ENCODE data around the gene PRODH2.

The PRODH2 gene

DNA sequence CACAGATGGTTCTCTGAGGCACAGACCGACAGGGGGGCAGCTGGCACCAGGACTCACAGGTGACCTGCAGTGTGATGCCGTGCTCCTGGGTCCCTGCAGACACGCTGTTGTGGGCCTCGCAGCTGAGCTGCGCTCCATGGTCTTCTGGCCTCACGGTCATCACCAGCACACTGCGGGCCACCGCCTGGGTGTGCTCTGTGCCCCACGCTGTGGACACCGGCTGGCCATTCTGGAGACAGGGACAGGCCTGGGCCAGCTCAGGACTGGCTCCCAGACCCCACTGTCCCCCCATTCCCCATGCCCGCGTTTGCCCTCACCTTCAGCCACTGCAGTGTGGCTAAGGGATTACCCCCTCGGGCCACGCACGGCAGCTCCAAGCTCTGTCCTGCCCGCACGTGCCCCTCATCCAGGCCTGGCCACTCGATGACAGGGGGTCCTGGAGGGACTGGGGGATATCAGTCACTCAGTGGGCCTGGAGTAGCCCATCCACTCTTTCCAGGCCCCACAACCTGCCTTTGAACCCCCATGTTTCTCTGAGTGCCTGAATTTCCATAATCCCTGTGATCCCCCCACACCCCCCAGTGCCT, 36.4 kb upstream of the PRODH2 start:
- no peaks in the 10 kb centered on the region for H3K27me3 ChIP-seq (ENCODE audit: insufficient read depth, low read depth, severe bottlenecking)

GRCh38 chr19:35848486-35848885, 35.8 kb upstream of the PRODH2 start:
- no peaks in the 10 kb centered on the region for H3K27me3 ChIP-seq (ENCODE audit: insufficient read depth, low read depth, severe bottlenecking)
- TF ChIP-seq, protein P1, sequence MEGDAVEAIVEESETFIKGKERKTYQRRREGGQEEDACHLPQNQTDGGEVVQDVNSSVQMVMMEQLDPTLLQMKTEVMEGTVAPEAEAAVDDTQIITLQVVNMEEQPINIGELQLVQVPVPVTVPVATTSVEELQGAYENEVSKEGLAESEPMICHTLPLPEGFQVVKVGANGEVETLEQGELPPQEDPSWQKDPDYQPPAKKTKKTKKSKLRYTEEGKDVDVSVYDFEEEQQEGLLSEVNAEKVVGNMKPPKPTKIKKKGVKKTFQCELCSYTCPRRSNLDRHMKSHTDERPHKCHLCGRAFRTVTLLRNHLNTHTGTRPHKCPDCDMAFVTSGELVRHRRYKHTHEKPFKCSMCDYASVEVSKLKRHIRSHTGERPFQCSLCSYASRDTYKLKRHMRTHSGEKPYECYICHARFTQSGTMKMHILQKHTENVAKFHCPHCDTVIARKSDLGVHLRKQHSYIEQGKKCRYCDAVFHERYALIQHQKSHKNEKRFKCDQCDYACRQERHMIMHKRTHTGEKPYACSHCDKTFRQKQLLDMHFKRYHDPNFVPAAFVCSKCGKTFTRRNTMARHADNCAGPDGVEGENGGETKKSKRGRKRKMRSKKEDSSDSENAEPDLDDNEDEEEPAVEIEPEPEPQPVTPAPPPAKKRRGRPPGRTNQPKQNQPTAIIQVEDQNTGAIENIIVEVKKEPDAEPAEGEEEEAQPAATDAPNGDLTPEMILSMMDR (IDR thresholded peaks at IDR 0.05; ENCODE audit: low read depth, low read length), result no peak
- peaks cover 4% of the 10 kb centered on the region for H3K36me3 ChIP-seq
- no peak overlapping the region for H3K4me3 ChIP-seq (ENCODE audit: low read depth, low read length)
- H3K9me3 ChIP-seq (ENCODE audit: severe bottlenecking), result no peaks in the 10 kb centered on the region
- no peak for DNase-seq
- H3K27ac ChIP-seq, result no peak overlapping the region

More for the DNA sequence above, 36.4 kb upstream of the PRODH2 start:
- no peak for DNase-seq
- no peak overlapping the region for H3K4me3 ChIP-seq (ENCODE audit: low read depth, low read length)
- no peaks in the 10 kb centered on the region; the same call in 1 of the 2 replicates for H3K36me3 ChIP-seq
- H3K9me3 ChIP-seq (ENCODE audit: severe bottlenecking), result no peaks in the 10 kb centered on the region
- H3K27ac ChIP-seq, result no peak overlapping the region
- TF ChIP-seq, protein P1 (IDR thresholded peaks at IDR 0.05; ENCODE audit: low read depth, low read length), result no peak

- peaks cover 4% of the 10 kb centered on the region for H3K36me3 ChIP-seq
- TF ChIP-seq, protein P1 (IDR thresholded peaks at IDR 0.05; ENCODE audit: low read depth, low read length), result no peak
- H3K27ac ChIP-seq, result no peak overlapping the region
- no peaks in the 10 kb centered on the region for H3K9me3 ChIP-seq (ENCODE audit: severe bottlenecking)
- H3K4me3 ChIP-seq (ENCODE audit: low read depth, low read length), result no peak overlapping the region
- no peaks in the 10 kb centered on the region for H3K27me3 ChIP-seq (ENCODE audit: insufficient read depth, low read depth, severe bottlenecking)
- no peak for DNase-seq
Observed at GRCh38 chr19:35847911-35848310, 35.3 kb upstream of the PRODH2 start.

DNA sequence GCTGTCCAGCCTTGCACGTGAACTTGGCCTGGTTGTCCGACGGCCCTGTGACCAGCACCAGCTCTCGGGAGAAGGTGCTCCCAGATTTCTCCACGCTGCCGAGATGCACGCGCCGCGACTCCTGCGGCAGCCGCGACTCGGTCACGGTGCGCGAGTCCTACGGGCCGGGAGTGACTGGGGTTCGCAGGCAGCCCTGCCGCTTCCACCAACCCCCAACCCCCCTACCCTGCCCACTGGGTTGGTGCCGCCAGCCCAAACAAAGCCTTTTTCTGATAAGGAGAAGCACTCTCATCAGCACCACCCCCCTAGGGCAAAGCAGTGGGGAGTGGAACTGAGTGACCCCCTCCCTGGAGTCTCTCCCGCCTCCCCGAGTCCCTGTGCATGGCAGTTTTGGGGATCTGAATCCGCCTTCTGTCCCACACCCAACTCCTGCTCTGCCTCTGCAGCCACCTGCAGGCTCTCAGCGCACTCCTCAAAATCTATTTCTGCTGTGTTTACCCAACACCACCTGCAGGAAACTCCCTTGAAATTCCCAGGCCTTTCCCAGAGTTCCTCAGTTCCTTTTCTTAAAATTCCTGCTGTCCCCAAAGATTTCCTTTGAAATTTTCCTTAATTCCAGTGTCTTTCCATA, 33.5 kb upstream of the PRODH2 start:
- peaks cover 4% of the 10 kb centered on the region for H3K36me3 ChIP-seq
- no peaks in the 10 kb centered on the region for H3K9me3 ChIP-seq (ENCODE audit: severe bottlenecking)
- H3K4me3 ChIP-seq (ENCODE audit: low read depth, low read length), result no peak overlapping the region
- no peak overlapping the region for H3K27ac ChIP-seq
- TF ChIP-seq, protein P1 (IDR thresholded peaks at IDR 0.05; ENCODE audit: low read depth, low read length), result no peak
- no peaks in the 10 kb centered on the region for H3K27me3 ChIP-seq (ENCODE audit: insufficient read depth, low read depth, severe bottlenecking)
- no peak for DNase-seq

DNA sequence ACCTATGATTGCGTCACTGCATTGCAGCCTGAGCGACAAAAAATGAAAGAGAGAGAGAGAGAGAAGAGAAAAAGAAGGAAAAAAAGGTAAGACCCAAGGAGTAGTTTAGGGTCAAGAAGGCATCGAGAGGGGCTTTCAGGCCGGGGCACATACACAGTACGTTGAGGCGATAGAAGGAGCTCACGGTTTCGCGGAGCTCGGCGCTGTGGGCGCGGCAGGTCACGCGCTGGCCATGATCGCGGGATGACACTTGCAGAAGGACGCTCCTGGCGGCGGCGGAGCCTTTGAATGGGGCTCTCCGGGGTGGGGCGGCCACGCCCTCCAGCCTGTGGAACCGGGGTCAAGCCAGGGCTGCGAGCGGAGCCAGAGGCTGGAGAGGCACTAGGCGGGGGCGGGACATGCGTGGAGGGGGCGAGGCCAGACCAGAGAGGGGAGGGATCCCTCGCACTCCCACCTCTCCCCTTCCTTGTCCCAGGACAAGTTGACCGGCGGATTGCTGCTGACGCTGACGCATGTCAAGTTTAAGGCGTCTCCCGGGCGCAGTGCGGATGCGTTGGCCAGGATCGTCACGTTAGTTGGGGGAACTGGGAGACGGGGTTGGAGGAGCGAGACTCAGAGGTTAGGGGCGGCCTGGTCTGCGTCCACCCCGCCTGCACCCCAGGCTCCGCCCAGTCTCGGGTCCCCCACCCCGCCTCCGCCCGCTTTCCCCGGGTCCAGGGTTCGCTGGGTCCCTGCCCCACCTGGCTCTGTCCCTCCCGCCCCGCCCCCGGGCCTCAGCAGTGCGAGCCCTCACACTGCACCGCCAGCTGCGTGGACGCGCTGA, 32.8 kb upstream of the PRODH2 start:
- Histone ChIP-seq H3K9me3 (ENCODE audit: severe bottlenecking) (no peaks in the 10 kb centered on the region), H3K27ac (no peak overlapping the region), H3K36me3 (peaks cover 4% of the 10 kb centered on the region), H3K27me3 (ENCODE audit: insufficient read depth, low read depth, severe bottlenecking) (no peaks in the 10 kb centered on the region), H3K4me3 (ENCODE audit: low read depth, low read length) (no peak overlapping the region)
- TF ChIP-seq, protein P1 (IDR thresholded peaks at IDR 0.05; ENCODE audit: low read depth, low read length), result no peak
- no peak for DNase-seq

All from WERI-Rb-1 (cell line).